ENCODE data around the gene MBTD1.
"Not testable (repeated sequence)": the region's sequence is repeated elsewhere in the genome, so short reads cannot be mapped to it uniquely, and the experiment has no call there.

The MBTD1 gene

GRCh38 chr17:51259564-51260236 is at the start of gene MBTD1:
TSS of gene MBTD1 (minus strand) at chr17:51260049. CDS start at chr17:51225161, 34,888 bp downstream.
- DNase-seq (ENCODE audit: low spot score), result peak; percentile 97

- no peak for DNase-seq (ENCODE audit: low spot score)
Observed at GRCh38 chr17:51305182-51305581, 45.3 kb upstream of the MBTD1 start.

GRCh38 chr17:51299859-51300258 is 40.0 kb upstream of the MBTD1 start:
- DNase-seq (ENCODE audit: low spot score), result no peak

- DNase-seq (ENCODE audit: low spot score), result peak; percentile 50
Observed at GRCh38 chr17:51298508-51299371, 38.9 kb upstream of the MBTD1 start.

GRCh38 chr17:51294338-51294737 is 34.5 kb upstream of the MBTD1 start:
- not testable (repeated sequence) for DNase-seq (ENCODE audit: low spot score)

- DNase-seq (ENCODE audit: low spot score), result no peak
Observed at GRCh38 chr17:51289696-51290111, 29.9 kb upstream of the MBTD1 start.

- DNase-seq (ENCODE audit: low spot score), result peak; percentile 63
Observed at GRCh38 chr17:51287412-51287811, 27.6 kb upstream of the MBTD1 start.

- no peak for DNase-seq (ENCODE audit: low spot score)
Observed at GRCh38 chr17:51279183-51279582, 19.3 kb upstream of the MBTD1 start.

GRCh38 chr17:51275381-51275780 is 15.5 kb upstream of the MBTD1 start:
- DNase-seq (ENCODE audit: low spot score), result no peak

- DNase-seq (ENCODE audit: low spot score), result no peak
Observed at GRCh38 chr17:51272812-51273211, 13.0 kb upstream of the MBTD1 start.

- DNase-seq (ENCODE audit: low spot score), result no peak
Observed at GRCh38 chr17:51270636-51271035, 10.8 kb upstream of the MBTD1 start.

GRCh38 chr17:51269991-51270390 is 10.1 kb upstream of the MBTD1 start:
- DNase-seq (ENCODE audit: low spot score), result no peak

- not testable (repeated sequence) for DNase-seq (ENCODE audit: low spot score)
Observed at GRCh38 chr17:51264466-51264865, 4.6 kb upstream of the MBTD1 start.

- no peak for DNase-seq (ENCODE audit: low spot score)
Observed at GRCh38 chr17:51263006-51263405, 3.2 kb upstream of the MBTD1 start.

- DNase-seq (ENCODE audit: low spot score), result peak; percentile 33
Observed at GRCh38 chr17:51261024-51261963, 1.4 kb upstream of the MBTD1 start.

GRCh38 chr17:51260237-51261023 is 581 bp upstream of the MBTD1 start, which contains the start of gene UTP18:
TSS of gene UTP18 (plus strand) at chr17:51260546. CDS start at chr17:51260585, 39 bp downstream.
- DNase-seq (ENCODE audit: low spot score), result peak; percentile 98

GRCh38 chr17:51258756-51259563 is 889 bp downstream of the MBTD1 start:
- DNase-seq (ENCODE audit: low spot score), result peak; percentile 24

- DNase-seq (ENCODE audit: low spot score), result no peak
Observed at GRCh38 chr17:51257150-51258081, 2.4 kb downstream of the MBTD1 start.

GRCh38 chr17:51256101-51256500 is 3.7 kb downstream of the MBTD1 start:
- no peak for DNase-seq (ENCODE audit: low spot score)
